ENCODE data around the gene TBC1D8.
"Not testable (repeated sequence)": the region's sequence is repeated elsewhere in the genome, so short reads cannot be mapped to it uniquely, and the experiment has no call there.

Gene TBC1D8

GRCh38 chr2:101064125-101064502 lies 87.1 kb downstream of the TBC1D8 start:
- DNase-seq (ENCODE audit: low read depth), result no peak

DNA sequence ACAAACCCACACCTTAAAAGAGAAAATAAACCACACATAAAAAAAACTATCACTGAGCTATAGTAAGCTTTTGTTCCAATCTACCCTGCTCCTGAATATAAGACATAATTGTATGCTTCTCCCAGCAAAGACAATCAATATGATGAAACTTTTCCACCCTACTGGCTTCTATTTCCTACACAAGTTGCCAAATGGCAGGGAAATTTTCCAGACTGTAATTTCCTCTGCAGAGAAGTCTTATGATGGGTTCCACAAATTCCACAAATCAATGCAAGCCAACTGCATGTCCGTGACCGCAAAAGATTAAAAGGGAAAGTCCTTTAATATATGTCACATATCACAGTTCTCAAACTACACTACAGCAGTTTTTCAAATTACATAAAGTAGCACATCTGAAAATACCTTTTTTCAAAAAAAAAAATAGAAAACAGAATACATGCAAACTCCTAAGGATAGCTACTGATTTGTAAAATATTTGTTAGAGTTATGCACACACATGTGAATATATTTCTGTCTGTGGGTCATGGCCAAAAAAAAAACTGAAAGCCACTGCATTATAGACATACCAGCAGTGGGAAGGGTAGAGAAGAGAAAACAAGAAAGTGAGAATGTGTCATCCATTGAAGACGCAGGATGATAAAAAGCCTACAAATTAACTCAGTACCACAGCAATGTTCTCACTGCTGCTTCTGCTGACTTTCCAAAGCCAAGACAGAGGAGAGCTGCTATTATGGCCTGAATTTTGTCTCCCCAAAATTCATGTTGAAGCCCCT lies 87.6 kb downstream of the TBC1D8 start:
- no peak for DNase-seq (ENCODE audit: low read depth)

DNA sequence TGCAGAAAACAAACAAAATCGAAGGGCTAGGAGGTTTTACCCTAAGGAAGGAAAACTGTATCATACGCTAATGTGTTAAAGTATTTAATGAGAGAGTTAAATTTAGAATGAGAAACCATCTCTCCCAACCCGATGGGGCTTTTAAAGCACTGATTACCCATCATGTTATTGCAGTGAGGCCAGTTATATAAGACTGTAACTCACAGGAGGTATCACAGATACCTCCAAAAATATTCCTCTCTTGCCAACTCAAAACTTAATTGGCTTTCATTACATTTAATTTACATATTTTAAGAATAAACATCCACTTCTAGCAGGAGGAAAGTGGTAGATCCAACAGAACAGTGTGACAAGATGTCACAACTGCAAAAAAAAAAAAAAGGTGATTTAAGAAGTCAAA lies 92.8 kb downstream of the TBC1D8 start:
- DNase-seq (ENCODE audit: low read depth), result no peak

DNA sequence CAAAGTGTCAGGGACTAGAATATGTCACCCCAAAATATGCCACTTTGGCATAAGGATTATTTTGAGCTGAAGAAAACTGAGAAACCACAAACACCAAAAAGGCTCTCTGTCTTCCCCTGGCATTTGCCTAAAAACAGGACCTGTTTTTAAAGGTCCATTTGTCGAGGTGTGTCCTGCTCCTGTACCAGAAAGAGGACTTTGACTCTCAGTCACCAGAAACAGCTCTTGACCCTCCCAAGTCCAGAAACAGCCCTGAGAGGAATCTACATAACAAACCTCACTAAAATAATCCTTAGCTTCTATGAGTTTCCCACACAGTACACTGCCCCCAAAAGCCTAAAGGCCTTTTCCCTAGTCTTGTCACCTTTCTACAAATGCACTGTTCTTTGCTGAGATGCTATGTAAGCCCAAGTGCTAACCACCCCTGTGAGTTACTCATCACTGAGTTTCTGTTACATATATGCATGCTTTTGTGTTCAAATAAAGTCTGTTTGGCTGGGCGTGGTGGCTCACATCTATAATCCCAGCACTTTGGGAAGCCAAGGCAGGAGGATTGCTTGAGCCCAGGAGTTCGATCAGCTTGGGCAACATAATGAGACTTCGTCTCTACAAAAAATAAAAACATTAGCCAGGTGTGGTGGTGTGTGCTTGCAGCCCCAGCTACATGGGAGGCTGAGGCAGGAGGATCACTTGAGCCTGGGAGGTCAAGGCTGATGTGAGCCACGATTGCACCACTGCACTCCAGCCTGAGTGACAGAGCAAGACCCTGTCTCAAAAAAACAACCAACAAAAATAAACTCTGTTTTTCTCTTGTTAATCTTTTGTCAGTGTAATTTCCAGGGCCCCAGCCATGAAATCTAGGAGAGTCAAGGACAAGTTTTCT lies 93.9 kb downstream of the TBC1D8 start:
- no peak for DNase-seq (ENCODE audit: low read depth)

DNA sequence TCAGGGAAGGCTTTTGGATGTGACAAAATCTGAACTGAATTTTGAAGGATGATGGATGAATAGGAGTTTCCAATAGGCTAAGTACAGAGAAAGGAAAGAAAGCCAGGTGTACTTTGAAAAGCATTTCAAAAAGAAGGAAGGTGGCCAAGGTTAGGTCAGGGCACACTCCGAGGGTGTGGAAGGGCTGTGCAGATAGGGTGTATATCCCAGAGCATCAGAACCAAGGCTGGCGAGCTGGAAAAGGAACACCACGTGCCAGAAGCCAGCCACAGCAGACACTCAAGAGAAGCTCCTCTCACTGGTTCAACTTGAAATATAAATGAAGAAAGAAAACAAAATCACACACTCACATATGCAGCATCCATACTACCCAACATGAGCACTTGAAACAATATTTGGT lies 98.1 kb downstream of the TBC1D8 start:
- no peak for DNase-seq (ENCODE audit: low read depth)

GRCh38 chr2:101052147-101052546 lies 99.0 kb downstream of the TBC1D8 start:
- no peak for DNase-seq (ENCODE audit: low read depth)

DNA sequence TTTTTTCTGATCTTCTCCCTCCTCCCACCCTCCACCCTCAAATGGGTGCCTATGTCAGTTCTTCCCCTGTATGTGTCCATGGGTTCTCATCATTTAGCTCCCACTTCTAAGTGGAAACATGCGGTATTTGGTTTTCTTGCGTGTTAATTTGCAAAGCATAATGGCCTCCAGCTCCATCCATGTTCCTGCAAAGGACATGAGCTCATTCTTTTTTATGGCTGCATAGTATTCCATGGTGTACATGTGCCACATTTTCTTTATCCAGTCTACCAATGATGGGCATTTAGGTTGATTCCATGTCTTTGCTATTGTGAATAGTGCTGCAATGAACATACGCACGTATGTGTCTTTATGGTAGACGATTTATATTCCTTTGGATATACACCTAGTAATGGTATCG lies 100.3 kb downstream of the TBC1D8 start:
- DNase-seq (ENCODE audit: low read depth), result not testable (repeated sequence)

DNA sequence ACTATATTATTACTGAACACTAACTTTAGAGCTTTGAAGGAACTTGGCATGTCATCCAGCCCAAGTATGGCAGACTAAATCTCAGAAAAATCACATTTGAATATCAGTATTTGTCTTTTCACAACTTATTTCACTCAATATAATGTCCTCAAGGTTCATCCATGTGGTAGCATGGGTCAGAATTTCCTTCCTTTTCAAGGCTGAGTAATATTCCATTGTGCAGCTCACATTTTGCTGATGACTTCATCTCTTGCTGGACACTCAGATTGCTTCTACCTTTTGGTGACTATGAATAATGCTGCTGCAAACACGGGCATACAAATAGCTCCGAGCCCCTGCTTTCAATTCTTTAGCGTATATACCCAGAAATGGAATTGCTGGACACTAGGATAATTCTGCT lies 102.4 kb downstream of the TBC1D8 start:
- no peak for DNase-seq (ENCODE audit: low read depth)

- no peak for DNase-seq (ENCODE audit: low read depth)
These were observed 103.4 kb downstream of the TBC1D8 start for GRCh38 chr2:101047774-101048173.

DNA sequence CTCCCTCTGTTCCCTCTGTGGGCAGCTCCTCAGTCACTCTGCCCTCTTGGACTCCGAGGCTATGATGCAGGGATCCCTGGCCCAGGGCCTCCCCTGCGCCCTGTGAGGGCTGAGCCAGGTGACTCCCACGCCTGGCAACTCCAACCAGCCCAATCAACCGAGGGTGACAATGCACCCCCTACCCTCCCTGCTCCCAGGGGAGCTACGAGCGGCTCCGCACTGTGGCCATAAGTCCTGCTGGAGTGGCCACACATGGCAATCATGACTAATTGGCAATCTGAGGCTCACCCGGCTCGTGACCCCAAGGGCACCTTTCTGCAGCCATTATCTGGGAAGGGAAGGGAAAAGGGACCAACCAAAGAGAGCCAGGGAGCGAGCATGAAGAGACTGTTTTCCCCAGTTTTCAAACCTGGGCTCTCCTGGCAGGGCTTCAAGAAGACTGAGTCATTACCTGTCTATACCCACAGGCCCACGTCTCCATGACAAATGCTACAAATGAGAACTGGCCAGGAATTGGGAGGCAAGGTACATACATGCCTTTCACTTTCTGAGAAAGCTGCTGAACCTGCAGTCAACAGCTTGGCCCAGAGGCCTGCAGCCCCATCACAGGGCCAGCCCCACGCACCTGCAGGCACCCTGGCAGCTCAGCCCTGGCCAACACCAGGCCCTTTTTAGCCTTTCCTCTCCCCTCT lies 104.0 kb downstream of the TBC1D8 start:
- DNase-seq (ENCODE audit: low read depth), result no peak

DNA sequence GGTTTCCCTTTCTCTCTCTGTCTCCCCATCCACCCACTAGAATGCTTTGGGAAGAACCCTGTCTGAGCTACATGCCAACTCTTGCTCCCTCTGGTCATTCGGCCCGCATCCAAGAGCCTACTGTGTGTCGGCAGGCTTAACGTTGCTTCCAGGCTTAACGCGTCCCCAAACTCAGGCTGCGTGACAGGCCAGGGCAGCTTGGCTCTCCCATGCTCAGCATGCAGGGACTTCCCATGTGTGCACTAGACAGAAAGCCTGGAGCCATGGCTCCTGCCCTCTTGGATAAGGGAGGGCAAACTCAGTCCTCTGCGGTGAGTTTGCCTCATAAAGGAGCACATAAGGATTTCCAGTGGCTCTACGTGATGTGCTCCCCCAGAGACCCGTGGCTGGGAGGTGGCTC lies 105.9 kb downstream of the TBC1D8 start:
- DNase-seq (ENCODE audit: low read depth), result no peak

DNA sequence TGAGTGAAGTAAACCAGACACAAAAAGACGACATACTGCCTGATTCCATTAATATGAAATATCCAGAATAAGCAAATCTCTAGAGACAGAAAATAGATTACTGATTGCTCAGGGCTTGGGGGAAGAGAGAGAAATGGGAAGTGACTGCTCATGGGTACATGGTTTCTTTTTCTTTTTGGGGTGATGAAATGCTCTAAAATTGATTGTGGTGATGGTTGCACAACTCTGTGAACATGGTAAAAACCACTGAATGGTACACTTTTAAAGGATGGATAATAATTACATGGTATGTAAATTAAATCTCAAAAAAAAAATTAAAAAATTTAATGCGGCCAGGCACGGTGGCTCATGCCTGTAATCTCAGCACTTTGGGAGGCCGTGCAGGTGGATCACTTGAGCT lies 109.8 kb downstream of the TBC1D8 start:
- no peak for DNase-seq (ENCODE audit: low read depth)

- no peak for DNase-seq (ENCODE audit: low read depth)
These were observed 110.4 kb downstream of the TBC1D8 start for GRCh38 chr2:101040761-101041160.

GRCh38 chr2:101040072-101040471 lies 111.1 kb downstream of the TBC1D8 start:
- DNase-seq (ENCODE audit: low read depth), result no peak

GRCh38 chr2:101038455-101039255 lies 112.5 kb downstream of the TBC1D8 start:
- DNase-seq (ENCODE audit: low read depth), result no peak

DNA sequence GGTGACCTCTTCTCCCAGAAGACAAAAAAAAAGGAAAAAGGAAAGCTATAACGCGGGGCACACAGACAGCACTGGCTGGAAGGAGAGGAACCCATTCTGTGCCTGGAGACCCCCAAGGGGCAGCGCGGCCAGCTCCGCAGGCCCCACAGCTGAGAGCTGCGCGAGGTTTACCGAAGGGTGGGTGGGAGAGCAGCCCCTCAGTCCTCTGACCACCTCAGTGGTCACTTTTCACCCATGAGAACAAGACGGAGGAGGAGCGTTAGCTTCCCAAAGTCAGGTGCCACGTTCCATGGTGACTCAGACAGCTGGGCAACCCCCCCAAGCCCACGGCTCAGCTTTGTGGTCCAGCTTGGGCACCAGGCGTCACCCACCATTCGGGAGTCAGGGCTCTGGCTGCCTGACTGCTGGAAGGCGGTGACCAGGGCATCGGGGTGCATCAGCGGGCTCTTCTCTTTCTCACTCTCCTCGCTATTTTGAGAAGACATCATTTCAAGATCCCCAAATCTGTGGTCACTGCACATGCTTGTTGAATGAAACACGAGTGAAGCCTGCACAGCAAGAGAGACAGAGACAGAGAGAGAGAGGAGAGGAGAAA lies 113.9 kb downstream of the TBC1D8 start:
- no peak for DNase-seq (ENCODE audit: low read depth)

- DNase-seq (ENCODE audit: low read depth), result no peak
These were observed 114.6 kb downstream of the TBC1D8 start for GRCh38 chr2:101036562-101036961.

- DNase-seq (ENCODE audit: low read depth), result no peak
These were observed 119.0 kb downstream of the TBC1D8 start for GRCh38 chr2:101032084-101032776.

- no peak for DNase-seq (ENCODE audit: low read depth)
These were observed 120.2 kb downstream of the TBC1D8 start for GRCh38 chr2:101030866-101031554.

DNA sequence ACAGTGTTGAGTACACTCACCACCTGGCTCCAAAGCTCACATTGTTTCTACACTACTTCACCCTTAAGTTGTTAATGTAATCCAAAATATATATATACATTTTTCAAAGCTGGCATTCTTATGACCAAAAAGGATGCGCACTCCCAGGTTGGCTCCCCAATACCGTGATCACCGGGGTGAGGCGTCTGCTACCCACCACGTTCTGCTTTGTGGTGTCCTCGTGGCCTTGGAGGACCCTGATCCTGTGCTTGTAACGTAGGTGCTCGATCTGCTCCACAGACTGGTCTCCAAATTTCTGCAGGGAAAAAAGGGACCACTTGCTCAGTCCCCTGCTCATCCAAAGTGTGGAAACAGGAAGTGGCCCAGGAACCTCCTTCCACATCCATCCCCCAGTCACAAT lies 123.3 kb downstream of the TBC1D8 start:
- no peak for DNase-seq (ENCODE audit: low read depth)

All from stimulated activated CD8-positive, alpha-beta memory T cell treated with anti-CD3 and anti-CD28 coated beads, Interleukin-12 subunit alpha, Interleukin-12 subunit beta, amount 100 ng/mL, for 4 hours (primary cell).